ENCODE results near the gene HSPA1B.

Gene HSPA1B

DNA sequence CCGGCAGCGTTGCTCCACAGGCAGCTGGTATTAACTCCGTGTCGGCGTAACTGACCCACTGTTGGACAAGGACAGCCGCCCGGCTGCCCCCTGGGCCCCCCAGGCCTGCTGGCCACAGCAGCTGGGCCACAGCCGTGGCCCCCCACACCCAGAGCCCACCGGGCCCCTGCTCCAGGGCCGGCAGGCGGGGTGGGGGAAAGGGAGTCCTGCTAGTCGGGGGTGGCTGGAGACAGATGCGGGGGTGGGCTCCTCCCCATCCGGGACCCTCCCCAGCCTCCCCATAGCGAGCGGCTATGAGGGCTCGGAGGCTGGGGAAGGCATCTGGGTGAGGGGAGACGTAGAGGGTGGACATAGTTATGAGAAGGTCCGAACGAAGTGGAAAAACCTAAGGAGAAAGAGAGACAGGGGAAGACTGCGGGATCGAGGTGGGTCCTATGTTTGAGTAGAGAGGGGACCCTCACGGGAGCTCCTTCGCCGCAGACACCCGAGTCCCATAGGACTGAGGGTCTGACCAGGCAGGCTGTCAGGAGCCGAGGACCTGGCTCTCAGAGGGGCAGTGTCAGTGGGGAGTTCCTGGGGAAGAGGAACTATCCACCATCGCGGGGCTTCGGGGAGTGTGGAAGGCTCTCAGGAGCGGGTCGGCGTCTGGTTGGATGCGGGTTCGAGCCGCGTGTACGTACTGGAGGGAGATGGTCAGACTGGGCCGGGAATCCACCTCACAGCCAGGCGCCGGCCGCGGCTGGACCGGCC lies 32.5 kb upstream of the HSPA1B start (continued):
- TF ChIP-seq ZNF571 (tag by site-specific recombination; IDR thresholded peaks at IDR 0.05) (no peak), ZNF404 (tag by site-specific recombination; IDR thresholded peaks at IDR 0.05) (no peak), YY1 (tag by site-specific recombination; IDR thresholded peaks at IDR 0.05) (no peak), ZNF16 (tag by site-specific recombination; IDR thresholded peaks at IDR 0.05; ENCODE audit: low read depth) (no peak), YY2 (tag by site-specific recombination; IDR thresholded peaks at IDR 0.05) (no peak), REPIN1 (tag by site-specific recombination; IDR thresholded peaks at IDR 0.05; ENCODE audit: low read depth) (no peak), OSR2 (tag by site-specific recombination; IDR thresholded peaks at IDR 0.05) (no peak), ZNF175 (tag by site-specific recombination; IDR thresholded peaks at IDR 0.05) (no peak), ZNF426 (tag by site-specific recombination; IDR thresholded peaks at IDR 0.05) (no peak), ZNF19 (tag by site-specific recombination; IDR thresholded peaks at IDR 0.05; ENCODE audit: low read depth) (no peak), ZBTB48 (tag by site-specific recombination; IDR thresholded peaks at IDR 0.05) (peak; percentile 58; the same call in 1 of the 2 replicates), ZNF138 (tag by site-specific recombination; IDR thresholded peaks at IDR 0.05; ENCODE audit: borderline replicate concordance) (no peak), TRIM28 (IDR thresholded peaks at IDR 0.05; ENCODE audit: borderline replicate concordance, low read length) (no peak), ZFP37 (tag by site-specific recombination; IDR thresholded peaks at IDR 0.05) (no peak), ZNF324 (tag by site-specific recombination; IDR thresholded peaks at IDR 0.05) (no peak), ZNF114 (tag by site-specific recombination; IDR thresholded peaks at IDR 0.05) (no peak)
- TF ChIP-seq, protein P1, sequence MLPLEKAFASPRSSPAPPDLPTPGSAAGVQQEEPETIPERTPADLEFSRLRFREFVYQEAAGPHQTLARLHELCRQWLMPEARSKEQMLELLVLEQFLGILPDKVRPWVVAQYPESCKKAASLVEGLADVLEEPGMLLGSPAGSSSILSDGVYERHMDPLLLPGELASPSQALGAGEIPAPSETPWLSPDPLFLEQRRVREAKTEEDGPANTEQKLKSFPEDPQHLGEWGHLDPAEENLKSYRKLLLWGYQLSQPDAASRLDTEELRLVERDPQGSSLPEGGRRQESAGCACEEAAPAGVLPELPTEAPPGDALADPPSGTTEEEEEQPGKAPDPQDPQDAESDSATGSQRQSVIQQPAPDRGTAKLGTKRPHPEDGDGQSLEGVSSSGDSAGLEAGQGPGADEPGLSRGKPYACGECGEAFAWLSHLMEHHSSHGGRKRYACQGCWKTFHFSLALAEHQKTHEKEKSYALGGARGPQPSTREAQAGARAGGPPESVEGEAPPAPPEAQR (tag by site-specific recombination; IDR thresholded peaks at IDR 0.05): no peak
- TF ChIP-seq, protein P2, sequence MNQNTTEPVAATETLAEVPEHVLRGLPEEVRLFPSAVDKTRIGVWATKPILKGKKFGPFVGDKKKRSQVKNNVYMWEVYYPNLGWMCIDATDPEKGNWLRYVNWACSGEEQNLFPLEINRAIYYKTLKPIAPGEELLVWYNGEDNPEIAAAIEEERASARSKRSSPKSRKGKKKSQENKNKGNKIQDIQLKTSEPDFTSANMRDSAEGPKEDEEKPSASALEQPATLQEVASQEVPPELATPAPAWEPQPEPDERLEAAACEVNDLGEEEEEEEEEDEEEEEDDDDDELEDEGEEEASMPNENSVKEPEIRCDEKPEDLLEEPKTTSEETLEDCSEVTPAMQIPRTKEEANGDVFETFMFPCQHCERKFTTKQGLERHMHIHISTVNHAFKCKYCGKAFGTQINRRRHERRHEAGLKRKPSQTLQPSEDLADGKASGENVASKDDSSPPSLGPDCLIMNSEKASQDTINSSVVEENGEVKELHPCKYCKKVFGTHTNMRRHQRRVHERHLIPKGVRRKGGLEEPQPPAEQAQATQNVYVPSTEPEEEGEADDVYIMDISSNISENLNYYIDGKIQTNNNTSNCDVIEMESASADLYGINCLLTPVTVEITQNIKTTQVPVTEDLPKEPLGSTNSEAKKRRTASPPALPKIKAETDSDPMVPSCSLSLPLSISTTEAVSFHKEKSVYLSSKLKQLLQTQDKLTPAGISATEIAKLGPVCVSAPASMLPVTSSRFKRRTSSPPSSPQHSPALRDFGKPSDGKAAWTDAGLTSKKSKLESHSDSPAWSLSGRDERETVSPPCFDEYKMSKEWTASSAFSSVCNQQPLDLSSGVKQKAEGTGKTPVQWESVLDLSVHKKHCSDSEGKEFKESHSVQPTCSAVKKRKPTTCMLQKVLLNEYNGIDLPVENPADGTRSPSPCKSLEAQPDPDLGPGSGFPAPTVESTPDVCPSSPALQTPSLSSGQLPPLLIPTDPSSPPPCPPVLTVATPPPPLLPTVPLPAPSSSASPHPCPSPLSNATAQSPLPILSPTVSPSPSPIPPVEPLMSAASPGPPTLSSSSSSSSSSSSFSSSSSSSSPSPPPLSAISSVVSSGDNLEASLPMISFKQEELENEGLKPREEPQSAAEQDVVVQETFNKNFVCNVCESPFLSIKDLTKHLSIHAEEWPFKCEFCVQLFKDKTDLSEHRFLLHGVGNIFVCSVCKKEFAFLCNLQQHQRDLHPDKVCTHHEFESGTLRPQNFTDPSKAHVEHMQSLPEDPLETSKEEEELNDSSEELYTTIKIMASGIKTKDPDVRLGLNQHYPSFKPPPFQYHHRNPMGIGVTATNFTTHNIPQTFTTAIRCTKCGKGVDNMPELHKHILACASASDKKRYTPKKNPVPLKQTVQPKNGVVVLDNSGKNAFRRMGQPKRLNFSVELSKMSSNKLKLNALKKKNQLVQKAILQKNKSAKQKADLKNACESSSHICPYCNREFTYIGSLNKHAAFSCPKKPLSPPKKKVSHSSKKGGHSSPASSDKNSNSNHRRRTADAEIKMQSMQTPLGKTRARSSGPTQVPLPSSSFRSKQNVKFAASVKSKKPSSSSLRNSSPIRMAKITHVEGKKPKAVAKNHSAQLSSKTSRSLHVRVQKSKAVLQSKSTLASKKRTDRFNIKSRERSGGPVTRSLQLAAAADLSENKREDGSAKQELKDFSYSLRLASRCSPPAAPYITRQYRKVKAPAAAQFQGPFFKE (tag by site-specific recombination; IDR thresholded peaks at IDR 0.05; ENCODE audit: borderline replicate concordance): no peak
- TF ChIP-seq, protein P3, sequence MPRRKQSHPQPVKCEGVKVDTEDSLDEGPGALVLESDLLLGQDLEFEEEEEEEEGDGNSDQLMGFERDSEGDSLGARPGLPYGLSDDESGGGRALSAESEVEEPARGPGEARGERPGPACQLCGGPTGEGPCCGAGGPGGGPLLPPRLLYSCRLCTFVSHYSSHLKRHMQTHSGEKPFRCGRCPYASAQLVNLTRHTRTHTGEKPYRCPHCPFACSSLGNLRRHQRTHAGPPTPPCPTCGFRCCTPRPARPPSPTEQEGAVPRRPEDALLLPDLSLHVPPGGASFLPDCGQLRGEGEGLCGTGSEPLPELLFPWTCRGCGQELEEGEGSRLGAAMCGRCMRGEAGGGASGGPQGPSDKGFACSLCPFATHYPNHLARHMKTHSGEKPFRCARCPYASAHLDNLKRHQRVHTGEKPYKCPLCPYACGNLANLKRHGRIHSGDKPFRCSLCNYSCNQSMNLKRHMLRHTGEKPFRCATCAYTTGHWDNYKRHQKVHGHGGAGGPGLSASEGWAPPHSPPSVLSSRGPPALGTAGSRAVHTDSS (tag by site-specific recombination; IDR thresholded peaks at IDR 0.05): no peak
- TF ChIP-seq, protein P4, sequence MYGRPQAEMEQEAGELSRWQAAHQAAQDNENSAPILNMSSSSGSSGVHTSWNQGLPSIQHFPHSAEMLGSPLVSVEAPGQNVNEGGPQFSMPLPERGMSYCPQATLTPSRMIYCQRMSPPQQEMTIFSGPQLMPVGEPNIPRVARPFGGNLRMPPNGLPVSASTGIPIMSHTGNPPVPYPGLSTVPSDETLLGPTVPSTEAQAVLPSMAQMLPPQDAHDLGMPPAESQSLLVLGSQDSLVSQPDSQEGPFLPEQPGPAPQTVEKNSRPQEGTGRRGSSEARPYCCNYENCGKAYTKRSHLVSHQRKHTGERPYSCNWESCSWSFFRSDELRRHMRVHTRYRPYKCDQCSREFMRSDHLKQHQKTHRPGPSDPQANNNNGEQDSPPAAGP (tag by site-specific recombination; IDR thresholded peaks at IDR 0.05): peak; percentile 9; the same call in 1 of the 2 replicates
- TF ChIP-seq, protein P5, sequence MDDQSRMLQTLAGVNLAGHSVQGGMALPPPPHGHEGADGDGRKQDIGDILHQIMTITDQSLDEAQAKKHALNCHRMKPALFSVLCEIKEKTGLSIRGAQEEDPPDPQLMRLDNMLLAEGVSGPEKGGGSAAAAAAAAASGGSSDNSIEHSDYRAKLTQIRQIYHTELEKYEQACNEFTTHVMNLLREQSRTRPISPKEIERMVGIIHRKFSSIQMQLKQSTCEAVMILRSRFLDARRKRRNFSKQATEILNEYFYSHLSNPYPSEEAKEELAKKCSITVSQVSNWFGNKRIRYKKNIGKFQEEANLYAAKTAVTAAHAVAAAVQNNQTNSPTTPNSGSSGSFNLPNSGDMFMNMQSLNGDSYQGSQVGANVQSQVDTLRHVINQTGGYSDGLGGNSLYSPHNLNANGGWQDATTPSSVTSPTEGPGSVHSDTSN (CRISPR knock-in tag; IDR thresholded peaks at IDR 0.05): no peak
- TF ChIP-seq, protein P6, sequence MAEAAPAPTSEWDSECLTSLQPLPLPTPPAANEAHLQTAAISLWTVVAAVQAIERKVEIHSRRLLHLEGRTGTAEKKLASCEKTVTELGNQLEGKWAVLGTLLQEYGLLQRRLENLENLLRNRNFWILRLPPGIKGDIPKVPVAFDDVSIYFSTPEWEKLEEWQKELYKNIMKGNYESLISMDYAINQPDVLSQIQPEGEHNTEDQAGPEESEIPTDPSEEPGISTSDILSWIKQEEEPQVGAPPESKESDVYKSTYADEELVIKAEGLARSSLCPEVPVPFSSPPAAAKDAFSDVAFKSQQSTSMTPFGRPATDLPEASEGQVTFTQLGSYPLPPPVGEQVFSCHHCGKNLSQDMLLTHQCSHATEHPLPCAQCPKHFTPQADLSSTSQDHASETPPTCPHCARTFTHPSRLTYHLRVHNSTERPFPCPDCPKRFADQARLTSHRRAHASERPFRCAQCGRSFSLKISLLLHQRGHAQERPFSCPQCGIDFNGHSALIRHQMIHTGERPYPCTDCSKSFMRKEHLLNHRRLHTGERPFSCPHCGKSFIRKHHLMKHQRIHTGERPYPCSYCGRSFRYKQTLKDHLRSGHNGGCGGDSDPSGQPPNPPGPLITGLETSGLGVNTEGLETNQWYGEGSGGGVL (tag by site-specific recombination; IDR thresholded peaks at IDR 0.05): peak; percentile 85
- TF ChIP-seq, protein P7, sequence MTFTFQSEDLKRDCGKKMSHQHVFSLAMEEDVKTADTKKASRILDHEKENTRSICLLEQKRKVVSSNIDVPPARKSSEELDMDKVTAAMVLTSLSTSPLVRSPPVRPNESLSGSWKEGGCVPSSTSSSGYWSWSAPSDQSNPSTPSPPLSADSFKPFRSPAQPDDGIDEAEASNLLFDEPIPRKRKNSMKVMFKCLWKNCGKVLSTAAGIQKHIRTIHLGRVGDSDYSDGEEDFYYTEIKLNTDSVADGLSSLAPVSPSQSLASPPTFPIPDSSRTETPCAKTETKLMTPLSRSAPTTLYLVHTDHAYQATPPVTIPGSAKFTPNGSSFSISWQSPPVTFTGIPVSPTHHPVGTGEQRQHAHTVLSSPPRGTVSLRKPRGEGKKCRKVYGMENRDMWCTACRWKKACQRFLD (tag by site-specific recombination; IDR thresholded peaks at IDR 0.05): no peak
- TF ChIP-seq, protein P8, sequence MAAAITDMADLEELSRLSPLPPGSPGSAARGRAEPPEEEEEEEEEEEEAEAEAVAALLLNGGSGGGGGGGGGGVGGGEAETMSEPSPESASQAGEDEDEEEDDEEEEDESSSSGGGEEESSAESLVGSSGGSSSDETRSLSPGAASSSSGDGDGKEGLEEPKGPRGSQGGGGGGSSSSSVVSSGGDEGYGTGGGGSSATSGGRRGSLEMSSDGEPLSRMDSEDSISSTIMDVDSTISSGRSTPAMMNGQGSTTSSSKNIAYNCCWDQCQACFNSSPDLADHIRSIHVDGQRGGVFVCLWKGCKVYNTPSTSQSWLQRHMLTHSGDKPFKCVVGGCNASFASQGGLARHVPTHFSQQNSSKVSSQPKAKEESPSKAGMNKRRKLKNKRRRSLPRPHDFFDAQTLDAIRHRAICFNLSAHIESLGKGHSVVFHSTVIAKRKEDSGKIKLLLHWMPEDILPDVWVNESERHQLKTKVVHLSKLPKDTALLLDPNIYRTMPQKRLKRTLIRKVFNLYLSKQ (tag by site-specific recombination; IDR thresholded peaks at IDR 0.05; ENCODE audit: borderline replicate concordance): no peak
